ENCODE measurements around the gene ENG.
"Not testable (repeated sequence)": the region's sequence is repeated elsewhere in the genome, so short reads cannot be mapped to it uniquely, and the experiment has no call there.

The ENG gene

GRCh38 chr9:127793093-127793708, 61.3 kb downstream of the ENG start:
- DNase-seq (ENCODE audit: low read depth): no peak

DNA sequence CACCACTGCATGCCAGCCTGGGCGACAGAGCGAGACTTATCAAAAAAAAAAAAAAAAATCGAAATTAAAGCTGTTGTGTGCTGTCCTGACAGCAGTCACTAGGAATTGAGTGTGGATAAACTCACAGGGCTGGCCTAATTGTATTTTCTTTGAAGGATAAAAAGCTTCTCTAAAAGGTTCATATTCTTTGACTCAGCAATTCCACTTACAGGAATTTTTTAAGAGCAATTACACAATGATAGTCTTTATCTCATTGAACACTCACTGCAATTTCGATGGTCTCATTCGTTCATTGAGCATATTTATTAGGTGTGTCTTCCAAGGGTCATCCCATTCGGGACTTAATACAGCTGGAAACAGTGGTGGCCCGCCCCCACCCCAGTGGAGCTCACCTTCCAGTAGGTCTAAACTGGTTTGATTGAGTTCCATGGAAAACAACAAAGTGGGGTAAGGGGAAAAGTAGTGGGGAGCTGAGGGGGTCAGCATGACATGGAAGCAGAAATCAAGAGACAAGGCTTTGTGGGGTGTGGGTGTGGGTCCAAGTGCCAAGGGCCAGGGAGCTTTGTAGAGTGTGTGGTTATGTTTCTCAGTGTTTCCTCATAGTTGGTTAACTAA, 61.9 kb downstream of the ENG start:
- no peak for DNase-seq (ENCODE audit: low read depth)

DNA sequence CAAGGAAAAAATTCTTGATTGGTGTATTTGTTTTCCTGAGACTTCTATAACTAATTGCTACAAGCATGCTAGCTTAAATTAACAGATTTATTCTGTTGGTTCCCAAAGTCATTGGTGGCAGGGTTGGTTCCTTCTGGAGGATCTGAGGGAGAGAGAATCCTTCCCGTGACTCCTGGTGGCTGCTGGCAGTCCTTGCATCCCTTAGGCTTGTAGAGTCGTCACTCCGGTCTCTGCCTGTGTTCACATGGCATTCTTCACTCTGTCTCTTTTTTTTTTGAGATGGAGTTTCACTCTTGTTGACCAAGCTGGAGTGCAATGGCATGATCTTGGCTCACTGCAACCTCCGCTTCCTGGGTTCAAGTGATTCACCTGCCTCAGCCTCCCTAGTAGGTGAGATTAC, 63.4 kb downstream of the ENG start:
- DNase-seq (ENCODE audit: low read depth): no peak

- DNase-seq (ENCODE audit: low read depth): no peak
Observed at GRCh38 chr9:127790094-127790855, 64.2 kb downstream of the ENG start.

- DNase-seq (ENCODE audit: low read depth): no peak
Observed at GRCh38 chr9:127789179-127789578, 65.3 kb downstream of the ENG start.

DNA sequence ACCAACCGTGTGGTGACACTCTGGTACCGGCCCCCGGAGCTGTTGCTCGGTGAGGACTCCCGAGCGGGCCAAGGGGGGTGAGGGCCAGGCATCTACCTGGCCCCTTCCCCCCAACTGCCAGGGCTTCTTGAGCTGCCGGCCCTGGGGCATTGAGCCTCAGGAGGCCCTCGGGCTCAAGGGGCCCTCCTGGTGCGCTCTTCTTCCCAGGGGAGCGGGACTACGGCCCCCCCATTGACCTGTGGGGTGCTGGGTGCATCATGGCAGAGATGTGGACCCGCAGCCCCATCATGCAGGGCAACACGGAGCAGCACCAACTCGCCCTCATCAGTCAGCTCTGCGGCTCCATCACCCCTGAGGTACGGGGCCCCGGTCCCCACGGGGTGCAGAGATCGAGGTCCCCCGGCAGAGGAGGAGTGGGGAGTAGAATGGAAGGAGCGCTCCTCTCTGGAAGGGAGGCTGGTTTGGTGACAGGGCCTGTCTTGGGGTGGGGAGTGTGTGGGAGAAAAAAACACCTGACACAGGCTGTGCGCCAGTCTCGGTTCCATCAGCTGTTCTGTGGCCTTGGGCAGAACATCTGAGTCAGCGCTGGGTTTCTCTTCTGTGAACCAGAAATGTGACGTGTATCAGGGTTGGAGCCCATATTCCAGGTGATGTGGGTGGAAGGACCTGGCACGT, 66.0 kb downstream of the ENG start:
- peak; percentile 68 for DNase-seq (ENCODE audit: low read depth)

DNA sequence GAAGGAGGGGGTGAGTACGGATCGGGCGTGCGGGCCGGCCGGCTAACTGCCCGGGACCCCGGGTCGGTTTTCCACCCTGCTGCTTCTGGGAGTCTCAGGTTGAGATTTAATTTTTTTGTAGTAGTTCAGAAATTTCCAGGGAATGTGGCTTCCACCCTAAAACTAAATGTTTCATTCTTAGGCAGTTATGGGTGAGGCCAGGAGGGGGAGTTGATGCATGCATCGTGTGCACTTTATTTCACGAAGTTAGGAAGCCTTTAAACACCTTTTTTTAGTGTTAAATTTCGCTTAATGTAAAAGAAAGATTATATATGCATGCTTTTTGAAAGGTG, 67.7 kb downstream of the ENG start:
- no peak for DNase-seq (ENCODE audit: low read depth)

- DNase-seq (ENCODE audit: low read depth): peak; percentile 92
Observed at GRCh38 chr9:127785933-127786772, 68.3 kb downstream of the ENG start, which contains the start of gene CDK9. TSS of gene CDK9 (plus strand) at chr9:127786034. CDS start at chr9:127786149, 115 bp downstream.

DNA sequence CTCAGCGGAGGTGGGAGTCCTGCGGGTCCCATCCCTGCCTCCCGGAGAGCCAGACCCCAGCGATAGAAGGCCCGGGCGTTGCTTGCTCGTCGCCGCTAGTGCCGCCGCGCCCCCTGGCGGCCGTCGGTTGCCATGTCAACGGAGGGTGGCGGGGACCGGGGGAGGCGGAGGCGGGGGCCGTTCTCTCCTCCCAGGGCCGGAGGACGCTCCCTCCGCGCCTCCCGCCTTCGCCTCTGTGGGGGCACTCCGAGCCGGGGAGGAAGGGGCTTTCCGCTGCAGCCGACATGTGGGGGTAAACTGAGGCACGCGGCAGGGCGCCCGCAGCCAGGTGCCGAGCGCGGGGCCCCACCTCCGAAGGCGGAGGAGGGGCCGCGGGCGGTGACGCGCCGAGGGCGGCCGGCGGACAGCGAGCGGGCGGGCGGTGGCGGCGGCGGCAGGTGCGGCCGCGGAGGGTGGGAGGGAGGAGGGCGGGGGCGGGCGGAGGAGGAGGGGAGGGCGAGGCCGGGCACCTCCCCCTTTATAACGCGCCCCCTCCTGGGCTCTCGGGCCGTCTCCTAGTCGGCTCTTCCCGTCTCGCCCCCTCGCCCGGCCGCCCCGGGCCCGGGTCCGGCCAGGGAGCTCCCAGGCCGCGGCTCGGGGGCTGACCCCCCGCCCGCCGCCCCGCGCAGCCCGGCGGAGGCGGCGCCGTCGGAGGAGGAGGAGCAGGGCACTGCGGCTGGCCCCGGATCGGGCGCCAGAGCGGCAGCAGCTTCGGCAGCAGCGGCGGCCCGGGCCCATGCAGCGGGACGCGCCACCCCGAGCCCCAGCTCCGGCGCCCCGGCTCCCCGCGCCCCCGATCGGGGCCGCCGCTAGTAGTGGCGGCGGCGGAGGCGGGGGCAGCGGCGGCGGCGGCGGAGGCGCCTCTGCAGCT, 69.2 kb downstream of the ENG start:
- DNase-seq (ENCODE audit: low read depth): peak; percentile 82

DNA sequence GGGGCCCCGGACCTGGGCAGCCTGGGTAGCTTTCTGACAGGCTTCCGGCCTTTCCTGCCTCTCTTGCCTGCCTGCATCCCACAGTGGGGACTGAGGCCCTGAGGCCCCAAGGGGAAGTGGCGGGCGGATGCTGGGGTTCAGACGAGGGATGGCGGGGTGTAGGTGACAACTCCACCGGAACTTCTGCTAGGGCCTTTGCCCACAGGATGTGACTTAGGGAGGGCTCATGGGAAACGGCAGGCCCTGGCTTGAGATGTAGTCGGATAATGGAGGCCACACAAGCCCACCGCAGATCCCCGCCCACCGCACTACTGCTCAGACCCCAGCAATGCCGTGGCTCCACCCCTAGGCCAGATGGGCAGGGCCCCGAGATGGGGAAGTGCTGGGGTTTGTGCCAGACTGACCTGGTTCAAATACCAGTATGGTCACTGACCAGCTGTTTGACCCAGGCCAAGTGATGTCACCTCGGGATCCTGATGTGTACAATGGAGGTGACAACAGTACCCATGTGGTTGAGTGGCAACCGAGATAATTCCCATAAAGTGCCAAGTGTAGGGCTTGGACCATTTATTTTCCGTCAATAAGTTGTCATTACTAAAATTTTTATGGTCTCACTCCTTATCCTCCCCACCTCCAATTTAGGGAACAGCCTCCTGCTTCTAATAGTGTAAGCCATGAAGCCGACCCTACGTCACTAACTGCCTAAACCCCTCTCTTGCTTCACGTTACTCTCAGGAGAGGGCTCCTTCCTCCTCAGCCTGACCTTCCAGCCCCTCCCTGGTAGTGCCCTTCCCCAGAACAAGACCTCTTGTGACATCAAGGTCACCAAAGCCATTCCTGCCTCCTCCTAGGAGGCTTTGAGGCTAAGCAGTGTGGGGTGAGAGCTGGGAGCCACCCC, 71.1 kb downstream of the ENG start:
- peak; percentile 57 for DNase-seq (ENCODE audit: low read depth)

DNA sequence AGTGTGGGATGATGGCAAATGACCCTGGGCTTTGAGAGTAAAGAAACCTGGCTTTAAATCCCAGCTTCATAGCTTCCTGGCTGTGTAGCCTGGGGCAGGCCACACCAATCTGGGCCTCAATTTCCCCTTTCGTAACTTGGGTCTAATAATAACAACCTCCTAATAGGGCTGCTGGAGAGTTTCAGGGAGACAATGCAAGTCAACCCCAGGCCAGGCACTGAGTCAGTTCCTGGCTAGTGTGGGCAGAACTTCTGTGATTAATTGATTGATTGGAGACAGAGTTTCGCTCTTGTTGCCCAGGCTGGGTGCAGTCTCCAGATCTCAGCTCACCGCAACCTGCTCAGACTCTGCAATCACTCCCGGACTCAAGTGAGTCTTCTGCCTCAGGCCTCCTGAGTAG, 72.7 kb downstream of the ENG start:
- DNase-seq (ENCODE audit: low read depth): no peak

DNA sequence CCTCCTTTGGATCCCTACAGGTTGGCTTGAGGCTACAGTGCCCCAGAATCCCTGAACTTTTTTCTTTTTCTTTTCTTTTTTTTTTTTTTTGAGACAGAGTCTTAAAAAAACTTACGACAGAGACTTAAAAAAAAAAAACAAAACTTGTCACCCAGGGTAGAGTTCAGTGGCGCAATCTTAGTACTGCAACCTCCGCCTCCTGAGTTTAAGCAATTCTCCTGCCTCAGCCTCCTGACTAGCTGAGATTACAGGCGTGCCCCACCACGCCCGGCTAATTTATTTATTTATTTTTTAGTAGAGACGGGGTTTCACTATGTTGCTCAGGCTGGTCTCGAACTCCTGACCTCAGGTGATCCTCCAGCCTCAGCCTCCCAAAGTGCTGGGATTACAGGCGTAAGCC, 73.5 kb downstream of the ENG start:
- DNase-seq (ENCODE audit: low read depth): not testable (repeated sequence)

DNA sequence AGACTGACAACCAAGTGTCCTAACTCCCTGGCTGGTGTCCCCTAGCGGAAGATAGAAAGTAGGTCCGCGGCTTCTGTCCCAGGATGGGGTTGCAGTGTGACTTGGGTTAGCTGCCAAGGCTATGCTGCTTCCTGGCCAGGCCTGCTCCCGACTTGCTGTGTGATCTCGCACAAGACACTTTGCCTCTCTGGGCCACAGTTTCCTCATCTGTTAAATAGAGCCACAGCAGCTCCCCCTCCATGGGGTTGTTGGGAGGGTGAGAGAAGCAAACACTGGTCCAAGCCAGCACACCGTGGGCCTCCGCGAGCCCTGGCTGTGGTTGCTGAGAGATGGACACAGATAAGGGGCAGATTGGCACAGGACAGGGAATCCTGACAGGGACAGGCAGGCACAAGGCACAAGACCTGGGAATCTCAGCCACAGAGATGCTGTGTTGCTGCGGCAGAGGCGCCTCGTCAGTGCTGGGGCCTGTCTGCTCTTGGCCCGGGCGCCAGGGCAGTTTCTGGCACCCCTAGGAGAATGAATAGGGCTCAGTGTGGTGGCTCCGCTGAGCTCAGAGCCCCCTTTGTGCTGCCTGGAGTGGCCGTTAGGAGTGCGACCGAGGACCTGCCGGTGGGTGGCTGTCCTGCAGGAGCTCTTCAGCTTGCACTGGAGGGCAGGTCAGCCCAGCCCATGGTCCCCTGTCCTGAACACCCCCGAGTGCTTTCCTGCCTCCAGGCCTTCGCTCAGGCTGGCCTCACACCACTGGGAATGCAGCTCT, 74.2 kb downstream of the ENG start:
- no peak for DNase-seq (ENCODE audit: low read depth)

DNA sequence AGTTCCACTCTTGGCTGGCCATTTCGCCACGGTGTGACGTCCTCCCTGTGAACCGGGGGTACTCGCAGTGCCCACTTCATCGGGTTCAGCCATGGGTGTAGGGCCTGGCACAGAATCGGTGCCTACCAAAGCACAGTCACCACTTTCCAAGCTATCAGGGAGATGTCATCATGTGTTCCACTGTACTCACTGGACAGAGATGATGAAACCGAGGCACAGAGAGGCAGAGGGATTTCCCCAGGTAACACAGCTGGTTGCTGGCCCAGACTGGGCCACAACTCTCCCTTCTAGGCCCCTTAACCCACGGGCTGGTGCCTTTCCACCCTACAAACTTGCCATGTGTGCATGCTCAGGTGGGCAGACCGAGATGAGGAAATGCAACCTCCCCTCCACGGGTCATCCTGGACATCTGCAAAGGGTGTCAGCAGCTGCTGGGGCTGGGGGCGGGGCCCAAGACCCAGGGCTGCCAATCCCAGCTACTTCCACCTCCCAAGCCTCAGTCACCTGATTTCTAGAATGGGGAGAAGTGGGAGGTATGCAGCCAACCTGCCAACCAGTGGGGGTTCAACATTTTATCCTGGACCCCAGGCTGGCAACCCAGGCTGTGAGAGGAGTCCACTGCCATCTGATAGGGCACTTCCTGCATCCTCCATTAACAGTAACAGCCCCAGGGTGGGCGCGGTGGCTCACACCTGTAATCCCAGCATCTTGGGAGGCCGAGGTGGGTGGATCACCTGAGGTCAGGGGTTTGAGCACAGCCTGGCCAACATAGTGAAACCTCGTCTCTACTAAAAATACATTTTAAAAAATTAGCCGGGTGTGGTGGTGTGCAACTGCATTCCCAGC, 75.1 kb downstream of the ENG start:
- peak; percentile 52 for DNase-seq (ENCODE audit: low read depth)

DNA sequence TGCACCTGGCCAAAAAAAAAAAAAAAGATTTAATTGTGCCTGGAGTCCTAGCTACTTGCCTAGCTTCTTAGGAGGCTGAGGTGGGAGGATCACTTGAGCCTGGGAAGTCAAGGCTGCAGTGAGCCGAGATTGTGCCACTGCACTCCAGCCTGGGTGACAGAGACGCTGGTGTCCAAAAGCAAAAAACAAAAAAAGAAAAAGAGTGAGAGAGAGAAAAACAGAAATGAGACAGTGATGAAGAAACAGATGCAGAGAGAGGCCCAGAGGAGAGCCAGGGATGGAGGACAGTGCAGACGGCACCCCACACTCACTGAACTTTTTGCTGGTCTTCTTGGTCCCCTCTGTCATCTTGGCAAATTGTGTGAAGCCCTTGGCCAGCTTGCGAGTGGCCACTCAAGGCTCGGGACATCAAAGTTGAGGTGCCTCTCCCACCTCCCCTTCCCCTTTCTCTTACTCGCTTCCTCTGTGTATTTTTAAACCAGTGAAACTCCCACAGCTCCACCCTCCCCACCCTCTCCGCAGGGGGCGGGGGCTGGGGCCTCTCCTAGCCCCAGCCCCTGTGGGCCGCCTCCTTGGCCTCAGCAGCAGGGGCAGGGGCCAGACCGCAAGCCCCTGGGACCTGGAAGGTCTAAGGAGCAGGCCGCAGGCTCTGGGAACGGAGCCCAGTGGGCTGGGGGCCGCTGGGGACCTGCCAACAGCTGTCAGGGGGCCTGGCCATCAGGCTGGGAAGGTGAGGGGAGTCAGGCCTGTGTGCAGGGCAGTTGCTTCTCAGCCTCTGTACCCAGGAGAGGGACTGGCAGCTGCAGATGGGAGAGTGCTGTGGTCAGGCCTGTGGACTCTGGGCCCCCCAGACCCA, 76.0 kb downstream of the ENG start, which contains the start of gene SH2D3C:
Gene SH2D3C (minus strand): TSS at position 387 of the 856 bp plus-strand sequence. CDS start 39 bp downstream, at position 348.
- no peak for DNase-seq (ENCODE audit: low read depth)

- no peak for DNase-seq (ENCODE audit: low read depth)
Observed at GRCh38 chr9:127777368-127777980, 77.0 kb downstream of the ENG start.

DNA sequence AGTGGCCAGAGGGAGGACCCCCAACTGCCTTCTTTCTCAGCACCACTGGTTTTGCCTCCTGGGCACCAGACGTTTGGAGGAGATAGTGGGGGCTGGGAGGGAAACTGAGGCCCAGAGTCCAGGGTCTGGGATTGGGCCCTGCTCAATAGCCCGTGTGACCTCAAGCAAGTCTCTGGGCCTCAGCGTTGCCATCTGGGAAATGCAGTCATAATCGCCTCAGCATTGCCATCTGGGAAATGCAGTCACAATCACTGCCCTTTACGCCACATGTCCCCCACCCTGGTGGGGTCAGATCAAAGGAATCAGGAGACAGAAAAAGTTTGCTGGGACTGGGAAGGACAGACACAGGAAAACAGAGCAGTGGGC, 77.6 kb downstream of the ENG start:
- DNase-seq (ENCODE audit: low read depth): no peak

Data from activated T-cell treated with anti-CD3 and anti-CD28 coated beads for 24 hours (primary cell).